B cell (primary cell): ENCODE results near the gene MAPK10. TPM values are rescaled to one million over a fixed set of nuclear protein-coding genes. Genes with fewer than 3 reads are reported as not detected.
"Not testable (repeated sequence)": the region's sequence is repeated elsewhere in the genome, so short reads cannot be mapped to it uniquely, and the experiment has no call there.

Source experiments
- ATAC-seq: fragments of 200-7000 bp; cut with Tn5 transposase; one replicate; pipeline ENCODE4 v1.10.0; 2021; ENCODE audit warnings: low read depth, mild to moderate bottlenecking, moderate number of reproducible peaks, moderate library complexity
- CTCF ChIA-PET: fragments of 350-600 bp; sonication (Branson Sonifier 250); formaldehyde crosslinking; loops from one replicate; lab custom pipeline; 2021; ENCODE audit warnings: antibody characterized with exemption, inconsistent platforms; lab: Charles Lee
- POLR2A ChIA-PET: fragments of 350-600 bp; sonication (Branson Sonifier 250); formaldehyde crosslinking; loops from one replicate; lab custom pipeline; 2021; ENCODE audit warnings: antibody characterized with exemption; lab: Charles Lee
- DNase-seq: peaks from one replicate; pipeline ENCODE4 v3.0.0; 2013
- H2AFZ ChIP-seq: 2 replicates; pipeline ENCODE4 v1.6.1; 2012; ENCODE audit warnings: mild to moderate bottlenecking, low read depth, low read length; ENCODE audit not compliant: insufficient read depth, poor library complexity, severe bottlenecking
- H3K27ac ChIP-seq, 2 donors: 1 replicate in 1 of 2; 2 replicates in 1 of 2; pipeline ENCODE4 v1.5.1; 2012 to 2013; ENCODE audit warnings: low read length in 2 of 2, mild to moderate bottlenecking in 2 of 2, moderate library complexity in 1 of 2
- H3K27me3 ChIP-seq, 4 experiments: fragments of 200-600 bp in 1 of 4; sonication (generic) in 1 of 4; replicated peaks in 1 of 4; 1 replicate in 2 of 4; 2 replicates in 2 of 4; pipeline versions ENCODE4 v1.6.1 to v1.7.0; 2013 to 2016; ENCODE audit warnings: low read length in 3 of 4, mild to moderate bottlenecking in 2 of 4, mixed read lengths in 1 of 4, moderate library complexity in 1 of 4; ENCODE audit not compliant: insufficient read depth in 4 of 4, control insufficient read depth in 3 of 4; ENCODE audit errors: control extremely low read depth in 1 of 4
- H3K36me3 ChIP-seq, 2 experiments: replicated peaks in 1 of 2; 1 replicate in 1 of 2; 2 replicates in 1 of 2; pipeline versions ENCODE4 v1.6.1 to v1.7.1; 2013; ENCODE audit warnings: low read length in 1 of 2; ENCODE audit not compliant: insufficient read depth in 2 of 2, control insufficient read depth in 1 of 2; ENCODE audit errors: control extremely low read depth in 1 of 2, extremely low read depth in 1 of 2
- H3K4me1 ChIP-seq, 2 donors: fragments of 200-600 bp in 1 of 2; sonication (generic) in 1 of 2; 1 replicate in 1 of 2; 2 replicates in 1 of 2; pipeline versions ENCODE4 v1.5.1 to v1.6.1; 2013 to 2017; ENCODE audit warnings: low read length in 2 of 2; ENCODE audit not compliant: control insufficient read depth in 2 of 2, insufficient read depth in 2 of 2
- H3K4me2 ChIP-seq: replicated peaks from 2 replicates; pipeline ENCODE3; 2012; ENCODE audit warnings: mild to moderate bottlenecking, low read depth, low read length; ENCODE audit not compliant: poor library complexity, severe bottlenecking
- H3K4me3 ChIP-seq, 5 experiments: fragments of 200-600 bp in 1 of 5; sonication (generic) in 1 of 5; 1 replicate in 3 of 5; 2 replicates in 2 of 5; pipeline versions ENCODE4 v1.5.1 to v1.7.0; 2011 to 2016; ENCODE audit warnings: low read length in 4 of 5, mild to moderate bottlenecking in 4 of 5, low read depth in 2 of 5, control low read depth in 1 of 5, moderate library complexity in 1 of 5; ENCODE audit not compliant: insufficient read depth in 1 of 5; ENCODE audit errors: control extremely low read depth in 1 of 5, extremely low read depth in 1 of 5
- H3K79me2 ChIP-seq: fragments of 200-600 bp; sonication (generic); one replicate; pipeline ENCODE4 v1.6.0; 2016; ENCODE audit warnings: low read length; ENCODE audit not compliant: control insufficient read depth, insufficient read depth
- H3K9ac ChIP-seq: fragments of 200-600 bp; sonication (generic); 2 replicates; pipeline ENCODE4 v1.6.1; 2017; ENCODE audit warnings: mild to moderate bottlenecking, low read length, moderate library complexity
- H3K9me3 ChIP-seq, 3 donors: one replicate each; pipeline versions ENCODE4 v1.6.1 to v1.7.1; 2013; ENCODE audit warnings: low read length in 2 of 3; ENCODE audit not compliant: control insufficient read depth in 2 of 3, insufficient read depth in 1 of 3; ENCODE audit errors: control extremely low read depth in 1 of 3
- H4K20me1 ChIP-seq: 2 replicates; pipeline ENCODE4 v1.6.0; 2012; ENCODE audit warnings: mild to moderate bottlenecking, low read length; ENCODE audit not compliant: insufficient read depth, control insufficient read depth, poor library complexity, severe bottlenecking
- H3K27ac Mint-ChIP-seq: one replicate; pipeline ENCODE4 v1.8.0; 2021; ENCODE audit warnings: mixed read lengths
- H3K27me3 Mint-ChIP-seq: one replicate; pipeline ENCODE4 v1.8.0; 2021; ENCODE audit warnings: mixed read lengths
- H3K4me1 Mint-ChIP-seq: one replicate; pipeline ENCODE4 v1.8.0; 2021; ENCODE audit warnings: mixed read lengths
- H3K4me3 Mint-ChIP-seq: one replicate; pipeline ENCODE4 v1.8.0; 2021; ENCODE audit warnings: mixed read lengths
- H3K9me3 Mint-ChIP-seq: one replicate; pipeline ENCODE4 v1.8.0; 2022; ENCODE audit warnings: mixed read lengths; ENCODE audit not compliant: insufficient read depth
- CTCF ChIP-seq: fragments of 200-600 bp; IDR thresholded peaks from one replicate; pipeline ENCODE4 v1.8.0; 2022; ENCODE audit warnings: antibody characterized with exemption, mild to moderate bottlenecking
- EZH2 ChIP-seq: IDR thresholded peaks from 2 replicates; pipeline ENCODE4 v1.6.1; 2012; ENCODE audit warnings: borderline replicate concordance, low read depth, mild to moderate bottlenecking, moderate library complexity, low read length; ENCODE audit not compliant: insufficient read depth, poor library complexity, severe bottlenecking
- WGBS: methylation state at CpG from one replicate; pipeline ENCODE4 v1.1.5; 2013; ENCODE audit warnings: missing lambda C conversion rate; ENCODE audit not compliant: insufficient coverage; 5-methylcytosine and 5-hydroxymethylcytosine counted together
- intact Hi-C: fragments of 100-400 bp; cut with micrococcal nuclease; formaldehyde crosslinking; loops from one replicate; pipeline ENCODE4 v1.10.0; 2022
- polyA plus RNA-seq: library from polyadenylated mRNA; depleted of rRNA; stranded (reverse); fragments of >200 nt; gene quantifications from 2 replicates; pipeline ENCODE4 v1.2.3, GENCODE V29; 2012
- total RNA-seq, 2 donors: library from RNA; stranded (reverse); fragments of 120-200 nt in 1 of 2; gene quantifications; 1 replicate in 1 of 2; 2 replicates in 1 of 2; pipeline versions ENCODE4 v1.2.3 to v1.2.4, GENCODE V29; 2013 to 2022

MAPK10 gene
- total and polyA plus RNA-seq, 2 donors (not counting 1 experiment from before 2014, with no cell fraction given) = 0.03 to 3.1 TPM

- ChIA-PET CTCF (interaction anchor here (0.9 to 1.9 kb wide), 12 partner anchors 10 to 882 kb away, joined by 3 to 10 read pairs (median 4); no protein-coding TSS in a partner anchor), POLR2A (no interaction called here)
- Mint-ChIP-seq H3K9me3 (peaks cover 6% of the 10 kb centered on the region), H3K27me3 (no peaks in the 10 kb centered on the region), H3K4me3 (no peak overlapping the region), H3K27ac (no peak overlapping the region), H3K4me1 (peaks cover 15% of the 10 kb centered on the region)
- ATAC-seq (no peak), DNase-seq (no peak)
- no peak overlapping the region for H2AFZ ChIP-seq
- no peaks in the 10 kb centered on the region for H3K79me2 ChIP-seq
- no peak overlapping the region for H3K4me2 ChIP-seq
- H4K20me1 ChIP-seq = no peaks in the 10 kb centered on the region
- H3K27ac ChIP-seq = no peak overlapping the region
- H3K4me3 ChIP-seq = no peak overlapping the region
- no peaks in the 10 kb centered on the region for H3K27me3 ChIP-seq
- no peak for TF ChIP-seq CTCF
- no peak for TF ChIP-seq EZH2
- no peak overlapping the region for H3K9ac ChIP-seq
- no CpG with 5 or more reads among the region's 2 CpGs for WGBS
- peaks cover 0 to 6% of the 10 kb centered on the region in 2 donors for H3K4me1 ChIP-seq
- intact Hi-C loops = loop anchor here (10.0 kb wide), 1 partner anchor 142 kb away; no protein-coding TSS in a partner anchor
- peaks cover 4 to 6% (median 5%) of the 10 kb centered on the region in 3 donors for H3K9me3 ChIP-seq
- peaks cover 5 to 8% of the 10 kb centered on the region in 2 experiments for H3K36me3 ChIP-seq
Observed at GRCh38 chr4:85966373-85966772, 393.5 kb downstream of the MAPK10 start.

GRCh38 chr4:85965529-85965928 lies 394.3 kb downstream of the MAPK10 start:
- Histone ChIP-seq H3K4me3 (no peak overlapping the region), H3K9me3 (peaks cover 4 to 6% (median 5%) of the 10 kb centered on the region in 3 donors), H3K79me2 (no peaks in the 10 kb centered on the region), H2AFZ (no peak overlapping the region), H3K4me2 (no peak overlapping the region), H3K27me3 (no peaks in the 10 kb centered on the region), H3K9ac (no peak overlapping the region), H3K36me3 (peaks cover 5 to 8% of the 10 kb centered on the region in 2 experiments), H3K27ac (peak overlapping the region in 1 of 2 donors; percentile 14), H3K4me1 (peaks cover 0 to 6% of the 10 kb centered on the region in 2 donors), H4K20me1 (no peaks in the 10 kb centered on the region)
- TF ChIP-seq EZH2 (no peak), CTCF (no peak)
- H3K27ac Mint-ChIP-seq = no peak overlapping the region
- ChIA-PET POLR2A (no interaction called here), CTCF (interaction anchor here (1.0 to 3.3 kb wide), 11 partner anchors 9 to 881 kb away, joined by 3 to 10 read pairs (median 4); no protein-coding TSS in a partner anchor)
- ATAC-seq (no peak), DNase-seq (no peak)
- no peaks in the 10 kb centered on the region for H3K27me3 Mint-ChIP-seq
- peaks cover 15% of the 10 kb centered on the region for H3K4me1 Mint-ChIP-seq
- H3K4me3 Mint-ChIP-seq = no peak overlapping the region
- intact Hi-C loops = loop anchor here (10.0 kb wide), 1 partner anchor 141 kb away; no protein-coding TSS in a partner anchor
- peaks cover 6% of the 10 kb centered on the region for H3K9me3 Mint-ChIP-seq
- no CpG with 5 or more reads among the region's 1 CpG for WGBS

GRCh38 chr4:85965017-85965416 lies 394.8 kb downstream of the MAPK10 start:
- H3K79me2 ChIP-seq, DNase-seq, H2AFZ ChIP-seq, H3K4me2 ChIP-seq, H3K4me1 ChIP-seq, H3K36me3 ChIP-seq, H4K20me1 ChIP-seq, H3K4me3 ChIP-seq, H3K9me3 ChIP-seq, H3K27me3 Mint-ChIP-seq, H3K4me3 Mint-ChIP-seq, ATAC-seq, H3K9ac ChIP-seq, H3K27me3 ChIP-seq, H3K9me3 Mint-ChIP-seq, POLR2A ChIA-PET, H3K27ac ChIP-seq: not testable (repeated sequence)
- H3K4me1 Mint-ChIP-seq = peaks cover 15% of the 10 kb centered on the region
- CTCF ChIA-PET = interaction anchor here (1.1 to 3.3 kb wide), 9 partner anchors 11 to 880 kb away, joined by 3 to 10 read pairs (median 5); no protein-coding TSS in a partner anchor
- WGBS = 98% methylated on average over 4 of the region's 4 CpGs
- intact Hi-C loops = loop anchor here (10.0 kb wide), 1 partner anchor 140 kb away; no protein-coding TSS in a partner anchor
- H3K27ac Mint-ChIP-seq = peak overlapping the region; percentile 46
